Measurements from ENCODE around the gene KCNIP1. TPM values are rescaled to one million over a fixed set of nuclear protein-coding genes. Genes with fewer than 3 reads are reported as not detected.

The KCNIP1 gene
- total RNA-seq, 4 donors from 2014 or later: not detected

- no peaks in the 10 kb centered on the region for H3K27me3 ChIP-seq
- TF ChIP-seq CTCF (IDR thresholded peaks at IDR 0.05): no peak
- TF ChIP-seq POLR2A (IDR thresholded peaks at IDR 0.05): no peak
- no peaks in the 10 kb centered on the region for H3K4me1 ChIP-seq
- no peak overlapping the region for H3K4me3 ChIP-seq
- no peaks in the 10 kb centered on the region for H3K36me3 ChIP-seq
- DNase-seq: no peak
- H3K27ac ChIP-seq: no peak overlapping the region
- H3K9me3 ChIP-seq: no peaks in the 10 kb centered on the region
Measured at GRCh38 chr5:170499621-170500020, 4.2 kb upstream of the KCNIP1 start.

GRCh38 chr5:170501361-170501760 lies 2.5 kb upstream of the KCNIP1 start:
- Histone ChIP-seq H3K27ac (no peak overlapping the region), H3K9me3 (no peaks in the 10 kb centered on the region), H3K4me3 (no peak overlapping the region), H3K4me1 (no peaks in the 10 kb centered on the region), H3K36me3 (no peaks in the 10 kb centered on the region), H3K27me3 (no peaks in the 10 kb centered on the region)
- no peak for DNase-seq
- TF ChIP-seq POLR2A (IDR thresholded peaks at IDR 0.05) (no peak), CTCF (IDR thresholded peaks at IDR 0.05) (no peak)

GRCh38 chr5:170501931-170502330 lies 1.9 kb upstream of the KCNIP1 start:
- TF ChIP-seq POLR2A (IDR thresholded peaks at IDR 0.05): no peak
- no peak for TF ChIP-seq CTCF (IDR thresholded peaks at IDR 0.05)

GRCh38 chr5:170504616-170505266 lies 921 bp downstream of the KCNIP1 start:
- Histone ChIP-seq H3K4me3 (no peak overlapping the region), H3K27me3 (no peaks in the 10 kb centered on the region), H3K27ac (no peak overlapping the region), H3K9me3 (no peaks in the 10 kb centered on the region), H3K36me3 (no peaks in the 10 kb centered on the region), H3K4me1 (no peaks in the 10 kb centered on the region)
- no peak for TF ChIP-seq CTCF (IDR thresholded peaks at IDR 0.05)
- TF ChIP-seq POLR2A (IDR thresholded peaks at IDR 0.05): no peak
- no peak for DNase-seq

More at GRCh38 chr5:170501931-170502330, 1.9 kb upstream of the KCNIP1 start:
- Histone ChIP-seq H3K4me3 (no peak overlapping the region), H3K36me3 (no peaks in the 10 kb centered on the region), H3K27me3 (no peaks in the 10 kb centered on the region), H3K27ac (no peak overlapping the region), H3K4me1 (no peaks in the 10 kb centered on the region), H3K9me3 (no peaks in the 10 kb centered on the region)
- DNase-seq: no peak

GRCh38 chr5:170508036-170508435 lies 4.2 kb downstream of the KCNIP1 start:
- H3K4me1 ChIP-seq: no peaks in the 10 kb centered on the region

More at GRCh38 chr5:170508036-170508435, 4.2 kb downstream of the KCNIP1 start:
- no peak overlapping the region for H3K4me3 ChIP-seq
- no peak overlapping the region for H3K27ac ChIP-seq
- TF ChIP-seq POLR2A (IDR thresholded peaks at IDR 0.05) (no peak), CTCF (IDR thresholded peaks at IDR 0.05) (no peak)
- no peak for DNase-seq
- no peaks in the 10 kb centered on the region for H3K27me3 ChIP-seq
- H3K9me3 ChIP-seq: no peaks in the 10 kb centered on the region
- H3K36me3 ChIP-seq: no peaks in the 10 kb centered on the region
